ENCODE data around the gene PTPRM. TPM values are rescaled to one million over a fixed set of nuclear protein-coding genes. Genes with fewer than 3 reads are reported as not detected.

Gene PTPRM
- total and polyA plus RNA-seq, 12 donors, result 31.7 to 116 (median 61.2) TPM

GRCh38 chr18:8361941-8362471, 794.9 kb downstream of the PTPRM start:
- intact Hi-C loops (cut with DNase I), result no loop called here
- H3K36me3 ChIP-seq (replicated peaks in 1 of 2), result no peaks in the 10 kb centered on the region
- H3K27ac ChIP-seq, result no peak overlapping the region
- H3K4me3 ChIP-seq, result no peak overlapping the region
- H3K27me3 ChIP-seq, result no peaks in the 10 kb centered on the region
- H3K9me3 ChIP-seq (replicated peaks in 1 of 3), result no peaks in the 10 kb centered on the region
- WGBS, 4 donors, result 93 to 98% (median 95%) methylated on average over 5 of the region's 5 CpGs
- TF ChIP-seq CTCF (IDR thresholded peaks at IDR 0.05) (no peak), POLR2A (IDR thresholded peaks at IDR 0.05) (no peak)
- peaks cover 3 to 5% of the 10 kb centered on the region in 2 donors for H3K4me1 ChIP-seq (replicated peaks in 1 of 2)
- DNase-seq, result no peak

DNA sequence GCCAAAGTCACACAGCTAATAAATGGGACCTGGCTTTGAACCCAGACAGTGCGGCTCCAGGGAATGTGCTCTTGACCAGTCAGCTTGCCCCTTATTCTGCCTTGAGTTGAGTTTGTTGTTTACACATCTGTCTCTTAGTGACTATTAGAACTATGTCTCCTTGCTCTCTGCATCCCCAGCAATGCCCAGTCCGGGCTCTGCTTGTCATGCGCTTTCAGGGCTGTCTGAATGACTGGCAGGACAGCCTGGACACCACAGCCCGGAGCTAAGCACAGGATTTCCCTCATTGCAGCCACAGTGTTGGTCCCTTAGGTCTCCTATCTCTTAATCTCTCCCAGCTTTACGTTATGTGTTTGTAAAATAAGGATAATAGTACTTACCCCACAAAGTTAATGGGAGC, 795.7 kb downstream of the PTPRM start:
- H3K4me3 ChIP-seq, result no peak overlapping the region
- peaks cover 11 to 12% of the 10 kb centered on the region in 2 donors for H3K4me1 ChIP-seq (replicated peaks in 1 of 2)
- 90 to 95% (median 93%) methylated on average over 5 of the region's 5 CpGs for WGBS, 4 donors
- H3K36me3 ChIP-seq (replicated peaks in 1 of 2), result no peaks in the 10 kb centered on the region
- no peak for TF ChIP-seq CTCF (IDR thresholded peaks at IDR 0.05)
- TF ChIP-seq POLR2A (IDR thresholded peaks at IDR 0.05), result no peak
- DNase-seq, result no peak
- H3K27ac ChIP-seq, result no peak overlapping the region
- intact Hi-C loops (cut with DNase I), result no loop called here
- H3K9me3 ChIP-seq (replicated peaks in 1 of 3), result no peaks in the 10 kb centered on the region
- H3K27me3 ChIP-seq, result no peaks in the 10 kb centered on the region

- Histone ChIP-seq H3K27ac (no peak overlapping the region), H3K4me1 (replicated peaks in 1 of 2) (peaks cover 11 to 12% of the 10 kb centered on the region in 2 donors), H3K27me3 (no peaks in the 10 kb centered on the region), H3K9me3 (replicated peaks in 1 of 3) (no peaks in the 10 kb centered on the region), H3K36me3 (replicated peaks in 1 of 2) (no peaks in the 10 kb centered on the region), H3K4me3 (no peak overlapping the region)
- intact Hi-C loops (cut with DNase I), result no loop called here
- WGBS, 4 donors, result 75 to 91% (median 82%) methylated on average over 2 of the region's 2 CpGs
- no peak for DNase-seq
- no peak for TF ChIP-seq POLR2A (IDR thresholded peaks at IDR 0.05)
- no peak for TF ChIP-seq CTCF (IDR thresholded peaks at IDR 0.05)
Observed at GRCh38 chr18:8364385-8364784, 797.3 kb downstream of the PTPRM start.

- TF ChIP-seq POLR2A (IDR thresholded peaks at IDR 0.05), result no peak
- TF ChIP-seq CTCF (IDR thresholded peaks at IDR 0.05), result no peak
- H3K4me3 ChIP-seq, result no peak overlapping the region
- no peaks in the 10 kb centered on the region for H3K9me3 ChIP-seq (replicated peaks in 1 of 3)
- H3K4me1 ChIP-seq (replicated peaks in 1 of 2), result peaks cover 11 to 12% of the 10 kb centered on the region in 2 donors
- no peaks in the 10 kb centered on the region for H3K36me3 ChIP-seq (replicated peaks in 1 of 2)
- DNase-seq, result no peak
- intact Hi-C loops (cut with DNase I), result no loop called here
- H3K27me3 ChIP-seq, result no peaks in the 10 kb centered on the region
- H3K27ac ChIP-seq, result no peak overlapping the region
- WGBS, 4 donors, result 78 to 85% (median 83%) methylated on average over 5 of the region's 5 CpGs
Observed at GRCh38 chr18:8365006-8365405, 797.9 kb downstream of the PTPRM start.
